Thoracic aorta (tissue), 2 donors: ENCODE measurements around the gene MGAT4D. TPM values are rescaled to one million over a fixed set of nuclear protein-coding genes. Genes with fewer than 3 reads are reported as not detected.
"Not testable (repeated sequence)": the region's sequence is repeated elsewhere in the genome, so short reads cannot be mapped to it uniquely, and the experiment has no call there.

Experiments used
- ATAC-seq: fragments of 150-250 bp; one replicate; pipeline ENCODE4 v1.8.0; 2017; ENCODE audit warnings: low read depth; ENCODE audit not compliant: insufficient number of reproducible peaks, low FRiP score
- DNase-seq: peaks from one replicate; pipeline ENCODE4 v3.0.0-alpha.2; 2020; ENCODE audit warnings: low spot score
- H3K27ac ChIP-seq, 2 donors: fragments of 200-600 bp; sonication (generic); 1 replicate in 1 of 2; 2 replicates in 1 of 2; pipeline ENCODE4 v1.5.1; 2016; ENCODE audit warnings: mild to moderate bottlenecking in 2 of 2, moderate library complexity in 2 of 2
- H3K27me3 ChIP-seq: fragments of 200-600 bp; sonication (generic); replicated peaks from 2 replicates; pipeline ENCODE4 v1.6.0; 2016; ENCODE audit warnings: mild to moderate bottlenecking; ENCODE audit not compliant: insufficient read depth
- H3K36me3 ChIP-seq: fragments of 200-600 bp; sonication (generic); one replicate; pipeline ENCODE4 v1.5.1; 2016
- H3K4me1 ChIP-seq, 2 donors: fragments of 200-600 bp; sonication (generic); 1 replicate in 1 of 2; 2 replicates in 1 of 2; pipeline versions ENCODE4 v1.5.1 to v1.6.0; 2016; ENCODE audit warnings: low read depth in 2 of 2, mild to moderate bottlenecking in 1 of 2; ENCODE audit not compliant: control insufficient read depth in 1 of 2
- H3K4me3 ChIP-seq: fragments of 200-600 bp; sonication (generic); 2 replicates; pipeline ENCODE4 v1.5.1; 2016; ENCODE audit warnings: mild to moderate bottlenecking
- H3K9me3 ChIP-seq: fragments of 200-600 bp; sonication (generic); 2 replicates; pipeline ENCODE4 v1.5.1; 2016
- CTCF ChIP-seq: fragments of 200-600 bp; sonication (generic); IDR thresholded peaks from one replicate; pipeline ENCODE4 v1.5.1; 2019; ENCODE audit warnings: antibody characterized with exemption
- total RNA-seq, 2 donors: library from RNA; depleted of rRNA; stranded (reverse); fragments of >200 nt; gene quantifications; one replicate each; pipeline versions ENCODE4 v1.1.0 to v1.2.3, GENCODE V29; 2016

Gene MGAT4D
- total RNA-seq, 2 donors from 2014 or later: not detected

DNA sequence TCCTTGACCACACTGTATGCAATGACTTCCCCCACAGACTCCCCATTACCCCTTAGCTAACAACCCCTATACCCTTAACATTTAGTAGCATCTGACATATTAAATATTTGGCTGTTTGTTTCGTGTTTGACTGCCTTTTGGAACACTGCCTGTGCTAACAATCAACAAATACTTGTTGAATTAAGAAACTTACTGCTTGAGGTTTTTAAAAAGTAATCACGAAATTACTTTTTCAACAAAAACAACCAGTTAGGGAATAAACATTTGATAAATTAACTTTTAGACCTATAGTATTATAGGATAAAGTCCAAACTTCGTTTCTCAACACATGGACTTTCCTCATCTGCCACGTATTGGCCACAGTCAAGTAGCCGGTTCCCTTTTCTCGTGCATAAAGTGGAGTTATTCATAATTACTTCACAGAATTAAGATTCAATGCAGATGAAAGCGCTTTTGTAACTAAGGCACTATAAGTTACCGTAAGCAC lies 25.3 kb upstream of the MGAT4D start:
- DNase-seq (no peak), ATAC-seq (peak; percentile 20)
- Histone ChIP-seq H3K4me3 (peak overlapping the region; percentile 88), H3K27me3 (no peaks in the 10 kb centered on the region), H3K36me3 (no peaks in the 10 kb centered on the region), H3K27ac (peak overlapping the region in 1 of 2 donors; percentile 68), H3K4me1 (peaks cover 3 to 20% of the 10 kb centered on the region in 2 donors), H3K9me3 (no peaks in the 10 kb centered on the region)
- TF ChIP-seq CTCF: no peak

DNA sequence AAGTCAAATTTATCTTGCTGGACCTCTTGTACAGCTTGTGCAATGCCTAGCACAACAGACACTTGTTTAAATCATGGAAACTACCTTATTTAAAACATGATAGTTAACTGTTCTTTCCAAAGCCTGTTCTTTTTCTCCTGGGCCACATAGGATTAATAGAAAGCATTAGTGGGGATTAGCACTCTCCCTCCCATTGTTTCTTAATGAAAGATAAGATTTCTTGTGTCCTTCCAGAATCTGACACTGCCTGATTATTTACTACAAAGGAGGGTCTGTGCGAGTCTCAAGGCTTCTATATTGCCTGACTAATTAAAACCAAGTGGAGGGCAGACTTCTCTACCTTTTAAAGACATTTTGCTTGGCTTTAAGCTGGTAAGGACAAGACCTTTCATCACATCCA lies 17.3 kb upstream of the MGAT4D start:
- Histone ChIP-seq H3K4me3 (no peak overlapping the region), H3K27ac (no peak overlapping the region), H3K4me1 (no peaks in the 10 kb centered on the region), H3K27me3 (no peaks in the 10 kb centered on the region), H3K9me3 (no peaks in the 10 kb centered on the region), H3K36me3 (no peaks in the 10 kb centered on the region)
- TF ChIP-seq CTCF: no peak
- no peak for ATAC-seq
- DNase-seq: no peak

DNA sequence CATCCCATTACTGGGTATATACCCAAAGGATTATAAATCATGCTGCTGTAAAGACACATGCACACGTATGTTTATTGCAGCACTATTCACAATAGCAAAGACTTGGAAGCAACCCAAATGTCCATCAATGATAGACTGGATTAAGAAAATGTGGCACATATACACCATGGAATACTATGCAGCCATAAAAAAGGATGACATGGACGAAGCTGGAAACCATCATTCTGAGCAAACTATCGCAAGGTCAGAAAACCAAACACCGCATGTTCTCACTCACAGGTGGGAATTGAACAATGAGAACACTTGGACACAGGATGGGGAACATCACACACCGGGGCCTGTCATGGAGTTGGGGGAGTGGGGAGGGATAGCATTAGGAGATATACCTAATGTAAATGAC lies 15.7 kb upstream of the MGAT4D start:
- H3K27ac ChIP-seq, H3K4me1 ChIP-seq, ATAC-seq, H3K9me3 ChIP-seq, H3K27me3 ChIP-seq, H3K4me3 ChIP-seq, DNase-seq, H3K36me3 ChIP-seq: not testable (repeated sequence)

- H3K36me3 ChIP-seq: no peaks in the 10 kb centered on the region
- H3K4me3 ChIP-seq: no peak overlapping the region
- H3K9me3 ChIP-seq: no peaks in the 10 kb centered on the region
- DNase-seq (no peak), ATAC-seq (no peak)
- no peaks in the 10 kb centered on the region for H3K4me1 ChIP-seq
- no peaks in the 10 kb centered on the region for H3K27me3 ChIP-seq
- H3K27ac ChIP-seq: no peak overlapping the region
- no peak for TF ChIP-seq CTCF
These were observed 6.2 kb upstream of the MGAT4D start for GRCh38 chr4:140504261-140504660.

GRCh38 chr4:140499391-140499790 lies 1.3 kb upstream of the MGAT4D start:
- Histone ChIP-seq H3K36me3 (no peaks in the 10 kb centered on the region), H3K27me3 (no peaks in the 10 kb centered on the region), H3K9me3 (no peaks in the 10 kb centered on the region), H3K27ac (no peak overlapping the region), H3K4me1 (no peaks in the 10 kb centered on the region), H3K4me3 (no peak overlapping the region)
- no peak for TF ChIP-seq CTCF
- ATAC-seq: no peak
- no peak for DNase-seq

DNA sequence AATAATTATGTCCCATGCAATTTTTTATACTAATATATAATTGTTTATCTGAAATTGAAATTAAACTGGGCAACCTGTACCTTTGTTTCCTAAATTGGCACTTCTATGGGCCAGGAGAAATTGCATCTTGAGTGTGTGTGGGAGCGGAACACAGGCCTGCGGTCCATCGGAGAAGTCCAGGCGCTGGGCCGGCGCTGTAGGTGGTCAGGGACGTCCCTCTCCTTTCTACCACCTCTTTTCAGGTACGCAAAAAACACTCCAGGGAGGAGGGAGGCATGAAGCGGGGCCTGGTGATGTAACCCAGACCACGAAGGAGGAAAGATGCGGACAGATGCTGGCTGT lies 717 bp downstream of the MGAT4D start:
- H3K4me1 ChIP-seq: no peaks in the 10 kb centered on the region
- TF ChIP-seq CTCF: no peak
- H3K4me3 ChIP-seq: peak overlapping the region; percentile 58
- ATAC-seq: no peak
- DNase-seq: no peak
- H3K9me3 ChIP-seq: no peaks in the 10 kb centered on the region
- no peak overlapping the region for H3K27ac ChIP-seq
- no peaks in the 10 kb centered on the region for H3K27me3 ChIP-seq
- H3K36me3 ChIP-seq: no peaks in the 10 kb centered on the region
